Naive thymus-derived CD8-positive, alpha-beta T cell (primary cell): ENCODE measurements around the gene MRPL41. TPM values are rescaled to one million over a fixed set of nuclear protein-coding genes. Genes with fewer than 3 reads are reported as not detected.
"Not testable (repeated sequence)": the region's sequence is repeated elsewhere in the genome, so short reads cannot be mapped to it uniquely, and the experiment has no call there.

Source experiments
- ATAC-seq, 2 donors: fragments of 150-1000 bp; cut with Tn5 transposase in 1 of 2; sonication (Bioruptor Pico), chemical (Tn5 transposase) in 1 of 2; 1 replicate in 1 of 2; 2 replicates in 1 of 2; pipeline ENCODE4 v1.10.0; 2021; ENCODE audit warnings: mild to moderate bottlenecking in 2 of 2, moderate library complexity in 2 of 2
- POLR2A ChIA-PET: fragments of 350-600 bp; sonication (Branson Sonifier 250); formaldehyde crosslinking; loops from one replicate; lab custom pipeline; 2021; ENCODE audit warnings: antibody characterized with exemption; lab: Charles Lee
- DNase-seq, 10 donors: peaks; one replicate each; pipeline versions ENCODE4 v3.0.0 to v3.0.0-alpha.2; 2020 to 2022
- H3K27ac Mint-ChIP-seq, 10 donors: one replicate each; pipeline ENCODE4 v1.8.0; 2020 to 2022; ENCODE audit warnings: mild to moderate bottlenecking in 10 of 10, mixed read lengths in 10 of 10, moderate library complexity in 4 of 10, inconsistent platforms in 1 of 10
- H3K27me3 Mint-ChIP-seq, 5 donors: one replicate each; pipeline ENCODE4 v1.8.0; 2021 to 2022; ENCODE audit warnings: mixed read lengths in 5 of 5
- H3K36me3 Mint-ChIP-seq, 3 donors: one replicate each; pipeline ENCODE4 v1.8.0; 2020 to 2022; ENCODE audit warnings: mixed read lengths in 3 of 3, mild to moderate bottlenecking in 2 of 3, inconsistent platforms in 1 of 3
- H3K4me1 Mint-ChIP-seq, 4 donors: one replicate each; pipeline ENCODE4 v1.8.0; 2021 to 2022; ENCODE audit warnings: mixed read lengths in 4 of 4
- H3K4me3 Mint-ChIP-seq, 10 donors: one replicate each; pipeline ENCODE4 v1.8.0; 2020 to 2022; ENCODE audit warnings: mild to moderate bottlenecking in 10 of 10, mixed read lengths in 10 of 10, moderate library complexity in 6 of 10, inconsistent platforms in 1 of 10
- H3K9me3 Mint-ChIP-seq, 9 donors: one replicate each; pipeline ENCODE4 v1.8.0; 2020 to 2022; ENCODE audit warnings: mixed read lengths in 9 of 9, mild to moderate bottlenecking in 3 of 9, inconsistent platforms in 1 of 9, moderate library complexity in 1 of 9
- polyA plus RNA-seq, 3 donors: library from polyadenylated mRNA; unstranded; fragments of 300-500 nt; fragmentation: Illumina TruSeq; gene quantifications; one replicate each; pipeline ENCODE4 v1.2.3, GENCODE V29; 2021
- total RNA-seq, 8 experiments: library from RNA in 2 of 8; stranded (reverse) in 2 of 8; gene quantifications; one replicate each; pipeline ENCODE4 v1.2.3 and lab custom pipeline; 2021 to 2026

Gene MRPL41
- 100 to 1,000 TPM in 1 of 2 experiments, 10 to 100 TPM in 1; 93.5 to 104 TPM for total RNA-seq
- 10 to 100 TPM; 36.7 to 46.5 (median 43.0) TPM for polyA plus RNA-seq
- 5.6 to 39.0 (median 20.6) reads per million in 6 experiments for total RNA-seq (lab: John Stamatoyannopoulos, UW)

DNA sequence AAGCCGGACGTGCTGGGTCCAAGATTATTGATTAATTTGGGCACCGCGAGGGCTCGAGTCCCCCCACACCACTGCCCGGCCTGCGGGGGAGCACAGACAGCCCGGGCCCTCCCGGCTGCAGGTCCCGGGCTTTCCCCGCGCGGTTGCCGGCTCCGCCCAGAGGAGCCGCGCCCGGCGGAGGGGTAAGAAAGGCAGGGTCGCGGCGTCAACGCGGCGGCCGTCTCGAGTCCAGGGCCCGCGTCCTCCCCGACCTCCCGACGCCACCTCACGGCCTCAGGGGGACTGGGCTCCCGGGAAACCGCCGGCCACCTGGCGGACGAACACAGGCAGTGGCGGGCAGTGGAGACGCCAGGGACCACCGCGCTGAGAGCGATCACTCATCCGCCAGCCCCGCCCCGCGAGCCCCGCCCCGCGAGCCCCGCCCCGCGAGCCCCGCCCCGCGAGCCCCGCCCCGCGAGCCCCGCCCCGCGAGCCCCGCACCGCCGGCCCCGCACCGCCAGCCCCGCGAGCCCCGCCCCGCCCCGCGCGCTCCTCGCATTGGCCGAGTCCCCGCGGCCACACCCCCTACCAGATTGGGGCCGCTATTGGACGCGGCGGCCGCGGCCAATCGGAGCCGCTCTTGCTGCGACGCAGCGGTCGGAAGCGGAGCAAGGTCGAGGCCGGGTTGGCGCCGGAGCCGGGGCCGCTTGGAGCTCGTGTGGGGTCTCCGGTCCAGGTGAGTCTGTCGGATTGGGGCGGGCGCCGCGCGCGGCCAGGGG, at the start of gene MRPL41:
MRPL41 (plus strand) TSS at position 616 of the 758 bp plus-strand sequence. CDS start 203 bp downstream, outside the sequence.
- peaks cover 0 to 21% (median 2%) of the 10 kb centered on the region in 3 donors for H3K36me3 Mint-ChIP-seq
- DNase-seq = peak; percentile 75 to 95 (median 82)
- H3K27ac Mint-ChIP-seq = peak within 1 kb of the TSS in 9 of 10 donors; percentile 78 to 92 (median 86)
- no peaks in the 10 kb centered on the region for H3K9me3 Mint-ChIP-seq
- peaks cover 7 to 32% (median 21%) of the 10 kb centered on the region in 4 donors for H3K4me1 Mint-ChIP-seq
- POLR2A ChIA-PET = interaction anchor here (0.6 to 3.7 kb wide), 17 partner anchors 14 to 465 kb away, joined by 3 to 25 read pairs (median 4); partner anchors contain the start of genes DPH7, EHMT1, EXD3 and MAN1B1
- ATAC-seq = peak; percentile 84 to 85
- H3K27me3 Mint-ChIP-seq = no peaks in the 10 kb centered on the region
- H3K4me3 Mint-ChIP-seq = peak within 1 kb of the TSS; percentile 77 to 96 (median 88)

DNA sequence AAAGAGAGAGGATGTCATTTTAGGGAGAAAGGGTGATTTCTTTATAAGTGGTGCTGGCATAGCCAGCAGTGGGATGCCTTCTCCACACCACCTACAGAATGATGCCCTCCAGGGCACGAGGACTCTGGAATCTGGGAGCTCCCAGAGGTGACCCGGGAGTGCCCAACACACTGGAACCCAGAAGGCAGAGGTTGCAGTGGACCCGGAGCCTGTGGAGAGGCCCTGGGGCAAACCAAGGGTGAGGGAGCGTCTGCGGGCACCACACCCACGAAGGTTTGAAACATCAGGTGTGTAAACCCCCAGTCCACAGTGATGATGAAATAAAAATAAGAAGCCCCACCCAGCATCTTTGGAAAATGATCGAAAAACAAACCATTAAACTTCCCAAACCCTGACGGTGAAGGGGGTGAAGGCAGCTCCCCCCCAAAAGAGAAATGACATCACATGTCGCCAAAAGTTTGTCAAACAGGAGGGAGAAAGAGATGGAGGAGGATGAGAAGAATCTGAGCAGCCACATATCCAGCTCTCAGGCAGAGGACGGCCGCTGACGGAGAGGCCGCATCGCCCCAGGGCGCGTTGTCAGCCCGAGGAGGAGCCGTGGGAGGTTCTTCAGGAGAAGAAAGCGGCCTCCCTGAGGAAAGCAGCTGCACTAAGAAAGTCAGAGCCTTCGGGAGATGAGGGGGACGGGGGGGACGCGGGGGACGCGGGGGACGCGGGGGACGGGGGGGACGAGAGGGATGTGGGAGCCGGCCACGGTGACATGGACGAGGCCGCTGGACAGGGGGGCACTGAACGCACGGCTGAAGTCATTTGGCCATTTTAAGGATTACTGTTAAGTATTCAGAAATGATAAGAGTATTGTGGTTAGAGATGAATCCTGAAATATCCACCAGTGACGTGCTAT, 49.4 kb upstream of the MRPL41 start:
- Mint-ChIP-seq H3K27ac (peak overlapping the region in 7 of 10 donors; percentile 29 to 98 (median 69)), H3K27me3 (no peaks in the 10 kb centered on the region), H3K4me1 (peaks cover 2 to 18% (median 4%) of the 10 kb centered on the region in 4 donors), H3K36me3 (peaks cover 0 to 2% (median 0%) of the 10 kb centered on the region in 3 donors), H3K9me3 (peaks cover 0 to 10% (median 0%) of the 10 kb centered on the region in 9 donors), H3K4me3 (peak overlapping the region in 5 of 10 donors; percentile 26 to 83 (median 28))
- POLR2A ChIA-PET = no interaction called here
- peak in 2 of 10 donors; percentile 21 to 30 for DNase-seq
- peak in 1 of 2 donors; percentile 39 for ATAC-seq

DNA sequence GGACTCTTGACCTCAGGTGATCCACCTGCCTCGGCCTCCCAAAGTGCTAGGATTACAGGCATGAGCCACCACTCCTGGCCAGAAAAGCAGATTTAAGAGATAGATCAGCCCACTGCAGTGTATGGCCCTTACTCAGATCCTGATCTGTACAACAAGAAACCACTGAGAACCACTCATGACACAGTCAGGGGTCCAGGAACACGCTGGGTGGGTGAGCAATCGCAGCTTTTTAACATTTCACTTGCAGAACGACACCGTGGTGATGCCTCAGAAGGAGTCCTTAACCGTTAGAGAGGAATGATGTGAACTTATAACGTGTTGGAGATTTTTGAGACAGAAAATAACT, 47.3 kb upstream of the MRPL41 start:
- H3K36me3 Mint-ChIP-seq = peaks cover 0 to 2% (median 0%) of the 10 kb centered on the region in 3 donors
- peaks cover 2 to 18% (median 4%) of the 10 kb centered on the region in 4 donors for H3K4me1 Mint-ChIP-seq
- peaks cover 0 to 10% (median 0%) of the 10 kb centered on the region in 9 donors for H3K9me3 Mint-ChIP-seq
- H3K27ac Mint-ChIP-seq = peak overlapping the region in 2 of 10 donors; percentile 32 to 40
- DNase-seq = no peak
- H3K4me3 Mint-ChIP-seq = no peak overlapping the region
- POLR2A ChIA-PET = interaction anchor here (0.7 kb wide), 1 partner anchor 268 kb away, joined by 3 read pairs; no protein-coding TSS in a partner anchor
- no peak for ATAC-seq
- H3K27me3 Mint-ChIP-seq = no peaks in the 10 kb centered on the region

DNA sequence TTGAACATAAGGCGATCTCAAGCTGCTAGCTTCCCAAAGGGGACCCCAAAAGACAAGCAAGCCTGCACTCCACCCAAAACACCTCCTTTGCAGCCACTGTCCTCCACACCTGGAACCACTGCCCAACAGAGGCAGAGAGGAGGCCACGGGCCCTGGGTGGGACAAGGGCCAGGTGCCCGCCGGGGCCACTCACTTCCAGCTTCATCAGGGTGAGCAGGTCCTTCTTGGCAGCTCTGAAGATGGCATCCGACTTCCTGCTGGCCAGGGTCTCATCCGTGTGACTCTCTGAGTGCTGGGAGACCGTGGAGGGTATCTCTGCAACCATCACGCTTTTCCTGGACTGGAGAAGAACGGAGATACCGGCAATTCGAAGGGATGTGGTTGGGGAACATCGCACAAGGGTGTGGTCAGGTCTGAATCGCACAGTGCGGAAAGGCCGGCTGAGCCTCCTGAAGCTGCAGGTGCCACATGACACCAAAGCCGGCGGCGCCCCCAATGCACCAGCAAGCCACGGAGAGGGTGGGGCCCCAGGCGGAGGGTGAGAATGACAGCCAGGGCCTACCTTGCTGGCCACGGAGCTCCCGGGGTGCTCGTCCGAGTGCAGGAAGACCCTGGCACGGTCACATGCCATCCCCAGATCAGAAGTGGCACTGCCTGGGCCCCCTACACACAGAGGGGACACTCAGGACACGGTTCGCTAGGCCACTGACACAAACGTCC, 46.1 kb upstream of the MRPL41 start:
- no peak for ATAC-seq
- Mint-ChIP-seq H3K4me1 (peaks cover 2 to 18% (median 6%) of the 10 kb centered on the region in 4 donors), H3K9me3 (peaks cover 0 to 10% (median 0%) of the 10 kb centered on the region in 9 donors), H3K27me3 (no peaks in the 10 kb centered on the region), H3K4me3 (no peak overlapping the region), H3K27ac (no peak overlapping the region), H3K36me3 (peaks cover 0 to 2% (median 0%) of the 10 kb centered on the region in 3 donors)
- no peak for DNase-seq
- POLR2A ChIA-PET = interaction anchor here (0.6 kb wide), 1 partner anchor 22 kb away, joined by 3 read pairs; no protein-coding TSS in a partner anchor

DNA sequence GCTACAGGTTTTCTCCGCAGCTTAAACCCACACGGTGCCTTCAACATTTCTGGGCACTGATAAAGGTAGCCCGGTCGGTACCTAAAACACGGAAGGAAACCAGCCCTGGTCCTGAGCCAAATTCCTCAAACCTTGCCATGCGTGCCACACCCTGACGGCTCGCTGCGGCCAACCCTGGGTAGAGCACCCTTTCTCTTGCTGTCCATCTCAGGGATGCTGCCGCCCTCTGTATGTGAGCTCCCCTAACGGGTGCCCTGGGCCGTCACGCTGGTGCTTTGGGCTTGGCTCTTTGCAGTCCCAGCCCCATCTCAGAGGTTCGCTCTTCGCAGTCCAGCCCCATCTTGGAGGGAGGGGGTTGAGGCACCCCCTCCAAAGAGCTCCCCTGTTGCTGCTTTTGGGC, 45.4 kb upstream of the MRPL41 start:
- H3K27me3 Mint-ChIP-seq = no peaks in the 10 kb centered on the region

DNA sequence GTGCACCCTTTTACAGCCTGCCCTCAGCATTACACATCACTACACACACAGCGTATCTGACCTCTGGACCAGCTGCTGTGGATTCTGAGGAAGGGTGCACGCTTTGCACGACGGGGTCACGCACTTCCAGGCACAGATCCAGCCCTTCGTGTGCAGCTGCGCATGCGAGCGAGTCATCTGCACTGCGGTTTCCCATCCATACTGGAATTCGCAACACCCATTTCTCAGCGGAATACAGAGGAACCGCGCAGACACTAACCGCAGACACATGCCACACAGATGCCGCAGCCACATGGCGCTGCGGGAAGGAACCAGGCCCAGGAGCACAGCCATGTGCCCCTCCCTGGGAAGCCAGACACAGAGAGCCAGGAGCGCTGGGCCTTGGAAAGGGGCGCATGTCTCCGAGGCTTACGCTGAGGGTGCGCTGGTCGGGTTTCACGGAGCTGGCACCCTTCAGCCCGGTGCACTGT, 44.9 kb upstream of the MRPL41 start:
- POLR2A ChIA-PET = no interaction called here
- DNase-seq (no peak), ATAC-seq (no peak)
- H3K4me3 Mint-ChIP-seq = no peak overlapping the region
- H3K27ac Mint-ChIP-seq = no peak overlapping the region
- H3K27me3 Mint-ChIP-seq = no peaks in the 10 kb centered on the region
- peaks cover 0 to 8% (median 0%) of the 10 kb centered on the region in 9 donors for H3K9me3 Mint-ChIP-seq
- H3K36me3 Mint-ChIP-seq = peaks cover 0 to 2% (median 0%) of the 10 kb centered on the region in 3 donors
- H3K4me1 Mint-ChIP-seq = peaks cover 2 to 15% (median 6%) of the 10 kb centered on the region in 4 donors

More for the DNA sequence above, 45.4 kb upstream of the MRPL41 start:
- peaks cover 0 to 10% (median 0%) of the 10 kb centered on the region in 9 donors for H3K9me3 Mint-ChIP-seq
- peaks cover 2 to 18% (median 6%) of the 10 kb centered on the region in 4 donors for H3K4me1 Mint-ChIP-seq
- ATAC-seq (no peak), DNase-seq (no peak)
- H3K36me3 Mint-ChIP-seq = peaks cover 0 to 2% (median 0%) of the 10 kb centered on the region in 3 donors
- H3K27ac Mint-ChIP-seq = no peak overlapping the region
- H3K4me3 Mint-ChIP-seq = no peak overlapping the region
- POLR2A ChIA-PET = no interaction called here

DNA sequence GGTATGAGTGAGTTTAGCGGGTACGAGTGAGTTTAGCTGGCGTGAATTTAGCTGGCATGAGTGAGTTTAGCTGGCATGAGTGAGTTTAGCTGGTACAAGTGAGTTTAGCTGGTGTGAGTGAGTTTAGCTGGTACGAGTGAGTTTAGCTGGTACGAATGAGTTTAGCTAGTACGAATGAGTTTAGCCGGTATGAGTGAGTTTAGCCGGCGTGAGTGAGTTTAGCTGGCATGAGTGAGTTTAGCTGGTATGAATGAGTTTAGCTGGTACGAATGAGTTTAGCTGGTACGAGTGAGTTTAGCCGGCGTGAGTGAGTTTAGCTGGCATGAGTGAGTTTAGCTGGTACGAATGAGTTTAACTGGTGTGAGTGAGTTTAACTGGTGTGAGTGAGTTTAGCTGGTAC, 42.5 kb upstream of the MRPL41 start:
- H3K27me3 Mint-ChIP-seq = no peaks in the 10 kb centered on the region
- POLR2A ChIA-PET = no interaction called here
- no peak for DNase-seq
- no peak overlapping the region for H3K27ac Mint-ChIP-seq
- no peak for ATAC-seq
- no peaks in the 10 kb centered on the region for H3K9me3 Mint-ChIP-seq
- H3K4me1 Mint-ChIP-seq = peaks cover 0 to 8% (median under 1%) of the 10 kb centered on the region in 4 donors
- no peaks in the 10 kb centered on the region for H3K36me3 Mint-ChIP-seq
- no peak overlapping the region for H3K4me3 Mint-ChIP-seq

DNA sequence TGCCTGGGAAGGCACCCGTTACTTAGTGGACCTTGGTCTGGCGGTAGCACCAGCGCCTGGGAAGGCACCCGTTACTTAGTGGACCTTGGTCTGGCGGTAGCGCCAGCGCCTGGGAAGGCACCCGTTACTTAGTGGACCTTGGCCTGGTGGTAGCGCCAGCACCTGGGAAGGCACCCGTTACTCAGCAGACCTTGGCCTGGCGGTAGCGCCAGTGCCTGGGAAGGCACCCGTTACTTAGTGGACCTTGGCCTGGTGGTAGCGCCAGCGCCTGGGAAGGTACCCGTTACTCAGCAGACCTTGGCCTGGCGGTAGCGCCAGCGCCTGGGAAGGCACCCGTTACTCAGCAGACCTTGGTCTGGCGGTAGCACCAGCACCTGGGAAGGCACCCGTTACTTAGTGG, 40.6 kb upstream of the MRPL41 start:
- not testable (repeated sequence) for ATAC-seq, H3K4me1 Mint-ChIP-seq

DNA sequence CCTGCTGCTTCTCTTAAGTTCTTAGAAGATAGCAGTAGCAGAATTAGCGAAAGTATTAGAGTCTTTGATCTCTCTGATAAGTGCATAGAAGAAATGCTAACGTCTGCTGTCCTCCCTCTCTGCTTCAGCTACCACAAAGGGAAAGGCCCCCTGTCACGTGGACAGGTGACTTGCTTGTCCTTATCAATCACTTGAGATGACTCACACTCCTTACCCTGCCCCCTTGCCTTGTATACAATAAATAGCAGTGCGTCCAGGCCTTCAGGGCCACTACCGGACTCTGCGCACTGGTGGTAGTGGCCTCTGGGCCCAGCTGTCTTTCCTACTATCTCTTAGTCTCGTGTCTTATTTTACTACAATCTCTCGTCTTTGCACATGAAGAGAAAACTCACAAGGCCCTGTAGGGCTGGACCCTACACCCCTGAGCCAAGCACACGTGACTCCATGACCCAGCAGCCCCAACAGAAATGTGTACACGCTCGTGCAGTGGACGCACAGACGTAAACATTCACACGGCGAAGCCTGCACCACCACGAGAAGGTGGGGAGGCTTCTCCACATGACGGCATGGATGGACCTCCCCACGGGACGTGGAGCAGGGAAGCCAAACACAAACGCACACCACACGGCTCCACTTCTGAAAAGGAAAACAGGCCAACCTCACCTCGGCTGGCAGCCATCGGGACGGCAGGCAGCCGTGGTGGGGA, 39.8 kb upstream of the MRPL41 start:
- DNase-seq = no peak
- no peak for ATAC-seq
- no peaks in the 10 kb centered on the region for H3K36me3 Mint-ChIP-seq
- peak overlapping the region in 1 of 10 donors; percentile 48 for H3K27ac Mint-ChIP-seq
- H3K27me3 Mint-ChIP-seq = no peaks in the 10 kb centered on the region
- H3K4me3 Mint-ChIP-seq = no peak overlapping the region
- no peaks in the 10 kb centered on the region for H3K9me3 Mint-ChIP-seq
- peaks cover 0 to 8% (median under 1%) of the 10 kb centered on the region in 4 donors for H3K4me1 Mint-ChIP-seq
- POLR2A ChIA-PET = no interaction called here

More for the DNA sequence above, 40.6 kb upstream of the MRPL41 start:
- H3K4me3 Mint-ChIP-seq, H3K27ac Mint-ChIP-seq, H3K9me3 Mint-ChIP-seq, DNase-seq, POLR2A ChIA-PET, H3K27me3 Mint-ChIP-seq, H3K36me3 Mint-ChIP-seq: not testable (repeated sequence)

DNA sequence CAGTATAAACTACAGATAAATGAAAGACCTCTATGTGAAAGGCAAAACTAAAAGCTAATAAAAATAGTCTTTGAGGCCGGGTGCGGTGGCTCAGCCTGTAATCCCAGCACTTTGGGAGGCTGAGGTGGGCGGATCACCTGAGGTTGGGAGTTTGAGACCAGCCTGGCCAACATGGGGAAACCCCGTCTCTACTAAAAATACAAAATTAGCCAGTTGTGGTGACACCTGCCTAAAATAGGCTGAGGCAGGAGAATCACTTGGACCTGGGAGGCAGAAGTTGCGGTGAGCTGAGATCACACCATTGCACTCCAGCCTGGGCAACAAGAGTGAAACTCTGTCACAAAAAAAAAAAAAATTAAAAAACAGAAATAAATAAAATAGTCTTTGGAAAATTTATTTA, 38.5 kb upstream of the MRPL41 start:
- DNase-seq, H3K4me1 Mint-ChIP-seq, H3K27ac Mint-ChIP-seq, H3K36me3 Mint-ChIP-seq, H3K9me3 Mint-ChIP-seq, POLR2A ChIA-PET, H3K4me3 Mint-ChIP-seq, ATAC-seq, H3K27me3 Mint-ChIP-seq: not testable (repeated sequence)

DNA sequence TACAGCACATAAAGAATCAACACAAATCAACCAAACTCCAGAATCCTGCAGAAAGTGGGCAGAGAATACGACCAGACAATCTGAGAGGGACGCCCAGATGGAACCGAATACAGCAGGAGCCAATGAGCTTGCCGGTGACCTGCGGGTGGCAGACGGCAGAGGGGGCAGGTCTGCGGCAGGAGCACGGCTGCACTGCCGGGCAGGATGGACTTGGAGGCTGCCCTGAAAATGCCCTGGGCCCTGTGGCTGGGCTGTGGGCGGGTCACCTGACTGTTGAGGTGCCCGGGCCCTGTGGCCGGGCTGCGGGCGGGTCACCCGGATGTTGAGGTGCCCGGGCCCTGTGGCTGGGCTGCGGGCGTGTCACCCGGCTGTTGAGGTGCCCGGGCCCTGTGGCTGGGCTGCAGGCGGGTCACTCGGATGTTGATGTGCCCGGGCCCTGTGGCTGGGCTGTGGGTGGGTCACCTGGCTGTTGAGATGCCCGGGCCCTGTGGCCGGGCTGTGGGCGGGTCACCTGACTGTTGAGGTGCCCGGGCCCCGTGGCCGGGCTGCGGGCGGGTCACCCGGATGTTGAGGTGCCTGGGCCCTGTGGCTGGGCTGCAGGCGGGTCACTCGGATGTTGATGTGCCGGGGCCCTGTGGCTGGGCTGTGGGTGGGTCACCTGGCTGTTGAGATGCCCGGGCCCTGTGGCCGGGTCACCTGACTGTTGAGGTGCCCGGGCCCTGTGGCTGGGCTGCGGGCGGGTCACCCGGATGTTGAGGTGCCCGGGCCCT, 37.7 kb upstream of the MRPL41 start:
- ATAC-seq, H3K27me3 Mint-ChIP-seq, DNase-seq, H3K4me3 Mint-ChIP-seq, H3K4me1 Mint-ChIP-seq, H3K36me3 Mint-ChIP-seq, H3K9me3 Mint-ChIP-seq: not testable (repeated sequence)
- H3K27ac Mint-ChIP-seq = peak overlapping the region in 2 of 10 donors; percentile 25 to 79
- POLR2A ChIA-PET = interaction anchor here (0.5 kb wide), 1 partner anchor 222 kb away, joined by 5 read pairs; no protein-coding TSS in a partner anchor
